ENCODE data around the gene EEF1AKMT2. TPM values are rescaled to one million over a fixed set of nuclear protein-coding genes. Genes with fewer than 3 reads are reported as not detected.

Gene EEF1AKMT2
- total and polyA plus RNA-seq, 2 donors from 2014 or later = 18.0 to 20.5 TPM

DNA sequence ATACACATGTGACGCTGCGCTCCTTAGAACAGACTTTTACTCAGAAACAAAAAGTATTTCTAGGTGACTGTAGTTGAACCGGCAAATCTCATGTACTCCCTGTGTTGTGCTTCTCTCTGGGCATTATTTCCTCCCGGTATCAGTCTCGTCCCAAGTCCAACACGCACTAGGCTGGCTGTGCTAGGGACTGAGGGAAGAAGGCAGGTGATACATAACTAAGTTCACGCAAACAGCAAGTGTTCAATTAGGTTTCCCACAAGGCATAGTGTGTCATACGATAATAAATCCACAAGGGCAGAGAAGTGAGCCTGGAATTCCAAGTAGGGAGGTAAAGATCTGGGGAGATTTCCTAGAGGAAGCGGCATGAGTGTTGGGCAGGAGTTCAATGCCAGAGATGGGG is 67.9 kb downstream of the EEF1AKMT2 start:
- intact Hi-C loops (cut with DNase I) = no loop called here
- TF ChIP-seq, protein P1, sequence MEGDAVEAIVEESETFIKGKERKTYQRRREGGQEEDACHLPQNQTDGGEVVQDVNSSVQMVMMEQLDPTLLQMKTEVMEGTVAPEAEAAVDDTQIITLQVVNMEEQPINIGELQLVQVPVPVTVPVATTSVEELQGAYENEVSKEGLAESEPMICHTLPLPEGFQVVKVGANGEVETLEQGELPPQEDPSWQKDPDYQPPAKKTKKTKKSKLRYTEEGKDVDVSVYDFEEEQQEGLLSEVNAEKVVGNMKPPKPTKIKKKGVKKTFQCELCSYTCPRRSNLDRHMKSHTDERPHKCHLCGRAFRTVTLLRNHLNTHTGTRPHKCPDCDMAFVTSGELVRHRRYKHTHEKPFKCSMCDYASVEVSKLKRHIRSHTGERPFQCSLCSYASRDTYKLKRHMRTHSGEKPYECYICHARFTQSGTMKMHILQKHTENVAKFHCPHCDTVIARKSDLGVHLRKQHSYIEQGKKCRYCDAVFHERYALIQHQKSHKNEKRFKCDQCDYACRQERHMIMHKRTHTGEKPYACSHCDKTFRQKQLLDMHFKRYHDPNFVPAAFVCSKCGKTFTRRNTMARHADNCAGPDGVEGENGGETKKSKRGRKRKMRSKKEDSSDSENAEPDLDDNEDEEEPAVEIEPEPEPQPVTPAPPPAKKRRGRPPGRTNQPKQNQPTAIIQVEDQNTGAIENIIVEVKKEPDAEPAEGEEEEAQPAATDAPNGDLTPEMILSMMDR (IDR thresholded peaks at IDR 0.05; ENCODE audit: borderline replicate concordance, extremely low read depth, insufficient read depth) = no peak

DNA sequence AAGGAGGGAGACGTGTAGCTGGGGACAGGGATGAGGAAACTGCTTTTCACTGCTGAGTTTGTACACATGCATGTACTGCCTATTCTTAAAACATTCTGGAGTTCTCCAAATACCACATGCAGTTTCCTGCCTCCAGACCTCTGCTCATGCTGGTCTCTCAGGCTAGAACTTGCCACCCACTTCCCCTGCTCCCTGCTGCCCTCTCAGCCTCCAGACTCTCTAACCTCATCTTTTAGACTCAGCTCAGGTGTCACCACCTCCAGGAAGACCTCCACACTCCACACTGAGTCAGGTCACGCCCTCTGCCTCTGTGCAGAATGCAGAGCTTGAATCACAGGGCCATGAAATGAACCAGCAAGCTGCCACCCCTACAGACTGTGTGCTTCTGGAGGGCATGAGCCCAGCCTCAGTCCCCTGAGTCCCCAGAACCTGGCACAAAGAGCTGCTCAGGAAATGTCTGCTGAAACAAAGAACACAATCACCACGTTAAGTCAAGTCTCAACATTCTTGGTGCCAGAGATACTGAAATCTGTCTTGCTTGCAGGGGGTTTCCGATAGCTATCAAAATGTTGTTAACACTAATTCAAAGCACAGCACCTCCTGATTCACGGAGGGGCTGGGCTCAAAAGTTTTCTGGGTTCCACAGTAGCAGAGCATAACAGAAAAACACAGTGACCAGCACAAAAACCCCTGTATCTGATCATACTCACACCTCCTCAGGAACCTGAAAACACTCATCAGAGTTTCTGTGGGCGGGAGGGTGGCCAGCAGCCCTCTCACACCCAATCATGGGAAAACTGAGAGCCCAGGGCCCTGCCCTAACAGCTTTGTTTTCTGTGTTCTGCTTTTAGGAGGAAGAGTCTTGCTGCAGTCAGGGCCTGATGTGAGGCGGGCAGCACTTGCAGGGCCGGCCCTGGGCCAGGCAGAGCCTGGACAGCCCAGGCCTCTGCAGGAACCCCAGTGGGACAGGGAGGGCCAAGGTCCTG is 68.6 kb downstream of the EEF1AKMT2 start:
- Histone ChIP-seq H3K9me3 (ENCODE audit: control insufficient read depth in 2 of 3, insufficient read depth in 1 of 3, low read length in 3 of 3) (no peaks in the 10 kb centered on the region), H3K4me1 (ENCODE audit: control insufficient read depth in 2 of 3, insufficient read depth in 2 of 3, low read depth in 1 of 3, low read length in 3 of 3) (peaks cover 1 to 65% (median 62%) of the 10 kb centered on the region in 3 donors), H3K9ac (ENCODE audit: low read length in 3 of 3) (peak overlapping the region in 2 of 3 donors; percentile 6 to 31), H3K27ac (ENCODE audit: low read depth in 2 of 2, low read length in 2 of 2) (peak overlapping the region; percentile 43 to 73), H3K36me3 (ENCODE audit: control insufficient read depth in 2 of 3, insufficient read depth in 3 of 3, low read length in 3 of 3) (no peaks in the 10 kb centered on the region), H3K4me3 (ENCODE audit: low read length in 3 of 3) (no peak overlapping the region), H3K27me3 (ENCODE audit: control insufficient read depth, insufficient read depth, low read length) (no peaks in the 10 kb centered on the region)
- no peak for FAIRE-seq
- intact Hi-C loops (cut with DNase I) = no loop called here
- TF ChIP-seq, protein P1 (IDR thresholded peaks at IDR 0.05; ENCODE audit: borderline replicate concordance, extremely low read depth, insufficient read depth) = no peak
- peak in 1 of 5 donors; percentile 80 for DNase-seq

More for the DNA sequence above, 67.9 kb downstream of the EEF1AKMT2 start:
- H3K27ac ChIP-seq (ENCODE audit: low read depth in 2 of 2, low read length in 2 of 2) = peak overlapping the region; percentile 43 to 73
- no peaks in the 10 kb centered on the region for H3K27me3 ChIP-seq (ENCODE audit: control insufficient read depth, insufficient read depth, low read length)
- FAIRE-seq (no peak), DNase-seq (no peak)
- no peaks in the 10 kb centered on the region for H3K9me3 ChIP-seq (ENCODE audit: control insufficient read depth in 2 of 3, insufficient read depth in 1 of 3, low read length in 3 of 3)
- no peaks in the 10 kb centered on the region for H3K36me3 ChIP-seq (ENCODE audit: control insufficient read depth in 2 of 3, insufficient read depth in 3 of 3, low read length in 3 of 3)
- peak overlapping the region in 2 of 3 donors; percentile 6 to 31 for H3K9ac ChIP-seq (ENCODE audit: low read length in 3 of 3)
- H3K4me1 ChIP-seq (ENCODE audit: control insufficient read depth in 2 of 3, insufficient read depth in 2 of 3, low read depth in 1 of 3, low read length in 3 of 3) = peaks cover 0 to 63% (median 61%) of the 10 kb centered on the region in 3 donors
- no peak overlapping the region for H3K4me3 ChIP-seq (ENCODE audit: low read length in 3 of 3)

DNA sequence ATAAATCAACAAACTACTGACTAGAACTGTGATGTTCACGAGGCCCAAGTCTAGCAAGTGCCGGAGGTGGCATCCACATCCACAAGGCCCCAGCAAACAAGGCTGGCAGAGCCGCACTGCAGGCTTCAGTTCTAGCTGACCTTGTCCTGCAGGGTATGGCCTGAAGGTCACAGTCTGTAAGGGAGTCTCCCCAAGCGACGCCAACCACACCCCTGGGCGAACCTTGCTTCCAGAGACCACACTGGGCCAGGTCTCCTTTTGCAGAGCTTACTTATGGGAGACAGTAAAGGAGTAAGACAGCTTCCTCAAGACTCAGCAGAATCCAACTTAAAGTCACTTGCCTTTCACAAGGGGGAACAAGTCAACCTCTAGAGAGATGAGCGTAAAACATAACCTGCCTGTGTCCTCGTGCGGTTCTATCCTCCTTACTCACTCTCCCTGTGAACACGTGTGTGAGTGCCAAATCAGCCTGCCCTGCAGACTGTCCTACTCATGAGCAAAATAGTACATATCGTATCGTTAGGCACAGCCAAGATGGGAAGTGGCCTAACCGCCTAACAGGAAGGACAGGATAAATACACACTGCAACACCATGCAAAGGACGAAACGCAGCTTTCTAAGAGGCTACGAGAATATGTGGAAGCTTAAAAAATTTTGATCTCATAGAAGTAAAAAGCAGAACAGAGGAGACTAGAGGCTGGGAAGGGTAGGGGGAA is 70.2 kb downstream of the EEF1AKMT2 start:
- Histone ChIP-seq H3K27ac (ENCODE audit: low read depth in 2 of 2, low read length in 2 of 2) (peak overlapping the region; percentile 28 to 59), H3K4me3 (ENCODE audit: low read length in 3 of 3) (no peak overlapping the region), H3K4me1 (ENCODE audit: control insufficient read depth in 2 of 3, insufficient read depth in 2 of 3, low read depth in 1 of 3, low read length in 3 of 3) (peaks cover 4 to 71% (median 65%) of the 10 kb centered on the region in 3 donors), H3K9me3 (ENCODE audit: control insufficient read depth in 2 of 3, insufficient read depth in 1 of 3, low read length in 3 of 3) (no peaks in the 10 kb centered on the region), H3K27me3 (ENCODE audit: control insufficient read depth, insufficient read depth, low read length) (no peaks in the 10 kb centered on the region), H3K9ac (ENCODE audit: low read length in 3 of 3) (peak overlapping the region in 2 of 3 donors; percentile 1 to 15), H3K36me3 (ENCODE audit: control insufficient read depth in 2 of 3, insufficient read depth in 3 of 3, low read length in 3 of 3) (no peaks in the 10 kb centered on the region)
- no peak for FAIRE-seq
- intact Hi-C loops (cut with DNase I) = no loop called here
- peak in 1 of 5 donors; percentile 63 for DNase-seq
- TF ChIP-seq, protein P1 (IDR thresholded peaks at IDR 0.05; ENCODE audit: borderline replicate concordance, extremely low read depth, insufficient read depth) = no peak

Data from kidney (tissue), 14 donors.